Liver (tissue), 9 donors: ENCODE measurements around the gene COMMD10. TPM values are rescaled to one million over a fixed set of nuclear protein-coding genes. Genes with fewer than 3 reads are reported as not detected.

Experiments
- DNase-seq: peaks from one replicate; pipeline ENCODE4 v3.0.0-alpha.2; 2017; ENCODE audit warnings: low spot score
- H3K27ac ChIP-seq, 2 donors: one replicate each; pipeline ENCODE4 v1.7.0; 2013; ENCODE audit warnings: inconsistent platforms in 2 of 2, low read length in 2 of 2, control low read depth in 1 of 2, low read depth in 1 of 2, mild to moderate bottlenecking in 1 of 2
- H3K27me3 ChIP-seq, 4 donors: one replicate each; pipeline versions ENCODE4 v1.6.1 to v1.7.0; 2013; ENCODE audit warnings: low read length in 3 of 4, inconsistent platforms in 1 of 4, mild to moderate bottlenecking in 1 of 4, moderate library complexity in 1 of 4; ENCODE audit not compliant: control insufficient read depth in 4 of 4, insufficient read depth in 4 of 4
- H3K36me3 ChIP-seq, 4 donors: one replicate each; pipeline versions ENCODE4 v1.6.1 to v1.7.0; 2013; ENCODE audit warnings: low read length in 3 of 4, mild to moderate bottlenecking in 3 of 4, low read depth in 1 of 4, moderate library complexity in 1 of 4; ENCODE audit not compliant: control insufficient read depth in 4 of 4, insufficient read depth in 3 of 4
- H3K4me1 ChIP-seq, 4 donors: one replicate each; pipeline versions ENCODE4 v1.6.1 to v1.7.0; 2013; ENCODE audit warnings: low read length in 3 of 4, mild to moderate bottlenecking in 3 of 4, moderate library complexity in 1 of 4; ENCODE audit not compliant: control insufficient read depth in 4 of 4, insufficient read depth in 4 of 4
- H3K4me3 ChIP-seq, 3 donors: one replicate each; pipeline versions ENCODE4 v1.6.1 to v1.7.0; 2013; ENCODE audit warnings: low read length in 3 of 3, control low read depth in 1 of 3, low read depth in 1 of 3, mild to moderate bottlenecking in 1 of 3
- H3K9ac ChIP-seq, 2 donors: one replicate each; pipeline ENCODE4 v1.7.0; 2013; ENCODE audit warnings: low read length in 2 of 2, mild to moderate bottlenecking in 2 of 2, moderate library complexity in 2 of 2, control low read depth in 1 of 2, low read depth in 1 of 2
- H3K9me3 ChIP-seq, 4 donors: one replicate each; pipeline versions ENCODE4 v1.6.1 to v1.7.0; 2013; ENCODE audit warnings: low read length in 3 of 4; ENCODE audit not compliant: control insufficient read depth in 4 of 4
- CTCF ChIP-seq: fragments of 150-350 bp; IDR thresholded peaks from 2 replicates; pipeline ENCODE4 v1.5.1; 2017; ENCODE audit warnings: improper control_type of control experiment, low read depth, low read length; ENCODE audit not compliant: missing input control
- EGR1 ChIP-seq, 2 donors: IDR thresholded peaks; 2 replicates each; pipeline ENCODE4 v1.6.1; 2016 to 2018; ENCODE audit warnings: antibody characterized with exemption in 2 of 2, low read depth in 2 of 2
- FOXA1 ChIP-seq: IDR thresholded peaks from 2 replicates; pipeline ENCODE4 v1.6.1; 2016; ENCODE audit warnings: antibody characterized with exemption
- FOXA2 ChIP-seq: IDR thresholded peaks from 2 replicates; pipeline ENCODE4 v1.6.1; 2016; ENCODE audit warnings: antibody characterized with exemption
- GABPA ChIP-seq, 2 donors: IDR thresholded peaks in 1 of 2; conservative IDR thresholded peaks in 1 of 2; 2 replicates each; pipeline ENCODE4 v1.6.1; 2016; ENCODE audit warnings: antibody characterized with exemption in 2 of 2, mild to moderate bottlenecking in 1 of 2, moderate library complexity in 1 of 2
- HNF4A ChIP-seq, 2 donors: conservative IDR thresholded peaks; 2 replicates each; pipeline ENCODE4 v1.6.1; 2016; ENCODE audit warnings: antibody characterized with exemption in 2 of 2, mild to moderate bottlenecking in 2 of 2
- HNF4G ChIP-seq: IDR thresholded peaks from 2 replicates; pipeline ENCODE4 v1.6.1; 2016; ENCODE audit warnings: antibody characterized with exemption
- JUND ChIP-seq, 2 donors: IDR thresholded peaks; 2 replicates each; pipeline ENCODE4 v1.6.1; 2016; ENCODE audit warnings: antibody characterized with exemption in 2 of 2
- NR2F2 ChIP-seq: IDR thresholded peaks from 2 replicates; pipeline ENCODE4 v1.6.1; 2016; ENCODE audit warnings: antibody characterized with exemption
- RAD21 ChIP-seq, 2 donors: IDR thresholded peaks; 2 replicates each; pipeline ENCODE4 v1.6.1; 2016; ENCODE audit warnings: antibody characterized with exemption in 2 of 2, mild to moderate bottlenecking in 2 of 2
- RXRA ChIP-seq, 2 donors: IDR thresholded peaks; 2 replicates each; pipeline ENCODE4 v1.6.1; 2017 to 2018; ENCODE audit warnings: antibody characterized with exemption in 2 of 2, mild to moderate bottlenecking in 1 of 2
- SP1 ChIP-seq: IDR thresholded peaks from 2 replicates; pipeline ENCODE4 v1.6.1; 2018; ENCODE audit warnings: antibody characterized with exemption, mild to moderate bottlenecking
- TAF1 ChIP-seq: conservative IDR thresholded peaks from 2 replicates; pipeline ENCODE4 v1.6.1; 2016; ENCODE audit warnings: antibody characterized with exemption, mild to moderate bottlenecking
- YY1 ChIP-seq: IDR thresholded peaks from 2 replicates; pipeline ENCODE4 v1.6.1; 2016; ENCODE audit warnings: antibody characterized with exemption, mild to moderate bottlenecking
- ZBTB33 ChIP-seq: IDR thresholded peaks from 2 replicates; pipeline ENCODE4 v1.6.1; 2016; ENCODE audit warnings: antibody characterized with exemption
- WGBS: extraction: QIAGEN DNeasy Blood & Tissue Kit; methylation state at CpG from one replicate; pipeline ENCODE4 v1.1.7; 2013; 5-methylcytosine and 5-hydroxymethylcytosine counted together
- polyA plus RNA-seq, 2 donors: library from polyadenylated mRNA; stranded (reverse) in 1 of 2; unstranded in 1 of 2; fragments of 200-250 nt in 1 of 2; fragments of >200 nt in 1 of 2; fragmentation: Nextera tagmentation in 1 of 2; extraction: Ambion mirVana in 1 of 2; gene quantifications; one replicate each; pipeline versions ENCODE4 v1.2.1 to v1.2.3, GENCODE V29; 2013 to 2015
- total RNA-seq, 2 donors: library from RNA; depleted of rRNA; stranded (reverse); fragments of >200 nt; gene quantifications; one replicate each; pipeline ENCODE4 v1.2.3, GENCODE V29; 2014
- TF ChIP-seq, protein P1 (sequence below): IDR thresholded peaks from 2 replicates; pipeline ENCODE4 v1.6.1; 2016; ENCODE audit warnings: antibody characterized with exemption
- TF ChIP-seq, protein P2 (sequence below): IDR thresholded peaks from 2 replicates; pipeline ENCODE4 v1.6.1; 2016; ENCODE audit warnings: antibody characterized with exemption, mild to moderate bottlenecking
- TF ChIP-seq, protein P3 (sequence below): IDR thresholded peaks from 2 replicates; pipeline ENCODE4 v1.6.1; 2016; ENCODE audit warnings: antibody characterized with exemption
- donor health status: healthy.
- donor health status: healthy.
- donor health status: healthy.
- donor health status: healthy.
- donor health status: healthy.

The COMMD10 gene
- total and polyA plus RNA-seq, 4 donors, result 8.9 to 30.5 (median 19.3) TPM

- 87% methylated on average over 6 of the region's 8 CpGs for WGBS
- Histone ChIP-seq H3K9me3 (no peaks in the 10 kb centered on the region), H3K27me3 (no peaks in the 10 kb centered on the region), H3K9ac (no peak overlapping the region), H3K4me3 (no peak overlapping the region), H3K27ac (no peak overlapping the region), H3K4me1 (peaks cover 3 to 13% (median 11%) of the 10 kb centered on the region in 4 donors), H3K36me3 (no peaks in the 10 kb centered on the region)
- no peak for DNase-seq
- TF ChIP-seq CTCF, result no peak
- no peak for TF ChIP-seq NR2F2
Measured at GRCh38 chr5:116157902-116158301, 73.1 kb downstream of the COMMD10 start.

GRCh38 chr5:116159006-116159405 is 74.2 kb downstream of the COMMD10 start:
- H3K4me1 ChIP-seq, result peaks cover 0 to 8% (median 7%) of the 10 kb centered on the region in 4 donors
- no peaks in the 10 kb centered on the region for H3K9me3 ChIP-seq
- H3K4me3 ChIP-seq, result no peak overlapping the region
- H3K9ac ChIP-seq, result no peak overlapping the region
- TF ChIP-seq CTCF (no peak), SP1 (no peak), JUND (IDR thresholded peaks at IDR 0.05) (no peak), HNF4A (conservative IDR thresholded peaks at IDR 0.05) (no peak), EGR1 (IDR thresholded peaks at IDR 0.05; ENCODE audit: low read depth in 2 of 2) (no peak), ZBTB33 (no peak), FOXA2 (no peak), FOXA1 (no peak), RAD21 (IDR thresholded peaks at IDR 0.05) (no peak), TAF1 (no peak), NR2F2 (no peak), HNF4G (no peak), YY1 (no peak), RXRA (IDR thresholded peaks at IDR 0.05) (no peak), GABPA (IDR thresholded peaks at IDR 0.05 in 1 of 2, conservative IDR thresholded peaks at IDR 0.05 in 1 of 2) (no peak)
- TF ChIP-seq, protein P1, sequence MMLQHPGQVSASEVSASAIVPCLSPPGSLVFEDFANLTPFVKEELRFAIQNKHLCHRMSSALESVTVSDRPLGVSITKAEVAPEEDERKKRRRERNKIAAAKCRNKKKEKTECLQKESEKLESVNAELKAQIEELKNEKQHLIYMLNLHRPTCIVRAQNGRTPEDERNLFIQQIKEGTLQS, result no peak
- TF ChIP-seq, protein P2, sequence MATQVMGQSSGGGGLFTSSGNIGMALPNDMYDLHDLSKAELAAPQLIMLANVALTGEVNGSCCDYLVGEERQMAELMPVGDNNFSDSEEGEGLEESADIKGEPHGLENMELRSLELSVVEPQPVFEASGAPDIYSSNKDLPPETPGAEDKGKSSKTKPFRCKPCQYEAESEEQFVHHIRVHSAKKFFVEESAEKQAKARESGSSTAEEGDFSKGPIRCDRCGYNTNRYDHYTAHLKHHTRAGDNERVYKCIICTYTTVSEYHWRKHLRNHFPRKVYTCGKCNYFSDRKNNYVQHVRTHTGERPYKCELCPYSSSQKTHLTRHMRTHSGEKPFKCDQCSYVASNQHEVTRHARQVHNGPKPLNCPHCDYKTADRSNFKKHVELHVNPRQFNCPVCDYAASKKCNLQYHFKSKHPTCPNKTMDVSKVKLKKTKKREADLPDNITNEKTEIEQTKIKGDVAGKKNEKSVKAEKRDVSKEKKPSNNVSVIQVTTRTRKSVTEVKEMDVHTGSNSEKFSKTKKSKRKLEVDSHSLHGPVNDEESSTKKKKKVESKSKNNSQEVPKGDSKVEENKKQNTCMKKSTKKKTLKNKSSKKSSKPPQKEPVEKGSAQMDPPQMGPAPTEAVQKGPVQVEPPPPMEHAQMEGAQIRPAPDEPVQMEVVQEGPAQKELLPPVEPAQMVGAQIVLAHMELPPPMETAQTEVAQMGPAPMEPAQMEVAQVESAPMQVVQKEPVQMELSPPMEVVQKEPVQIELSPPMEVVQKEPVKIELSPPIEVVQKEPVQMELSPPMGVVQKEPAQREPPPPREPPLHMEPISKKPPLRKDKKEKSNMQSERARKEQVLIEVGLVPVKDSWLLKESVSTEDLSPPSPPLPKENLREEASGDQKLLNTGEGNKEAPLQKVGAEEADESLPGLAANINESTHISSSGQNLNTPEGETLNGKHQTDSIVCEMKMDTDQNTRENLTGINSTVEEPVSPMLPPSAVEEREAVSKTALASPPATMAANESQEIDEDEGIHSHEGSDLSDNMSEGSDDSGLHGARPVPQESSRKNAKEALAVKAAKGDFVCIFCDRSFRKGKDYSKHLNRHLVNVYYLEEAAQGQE, result no peak
- TF ChIP-seq, protein P3, sequence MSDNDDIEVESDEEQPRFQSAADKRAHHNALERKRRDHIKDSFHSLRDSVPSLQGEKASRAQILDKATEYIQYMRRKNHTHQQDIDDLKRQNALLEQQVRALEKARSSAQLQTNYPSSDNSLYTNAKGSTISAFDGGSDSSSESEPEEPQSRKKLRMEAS, result no peak
- no peak for DNase-seq
- no peak overlapping the region for H3K27ac ChIP-seq
- H3K36me3 ChIP-seq, result no peaks in the 10 kb centered on the region
- H3K27me3 ChIP-seq, result no peaks in the 10 kb centered on the region
